Stimulated activated CD8-positive, alpha-beta memory T cell treated with anti-CD3 and anti-CD28 coated beads, Interleukin-15, amount 100 ng/mL, for 4 hours (primary cell): ENCODE measurements around the gene NAB2.
"Not testable (repeated sequence)": the region's sequence is repeated elsewhere in the genome, so short reads cannot be mapped to it uniquely, and the experiment has no call there.

Source experiments
- DNase-seq, 2 donors: peaks; one replicate each; pipeline ENCODE4 v3.0.0-alpha.2; 2020; ENCODE audit warnings: low read depth in 2 of 2

Gene NAB2

DNA sequence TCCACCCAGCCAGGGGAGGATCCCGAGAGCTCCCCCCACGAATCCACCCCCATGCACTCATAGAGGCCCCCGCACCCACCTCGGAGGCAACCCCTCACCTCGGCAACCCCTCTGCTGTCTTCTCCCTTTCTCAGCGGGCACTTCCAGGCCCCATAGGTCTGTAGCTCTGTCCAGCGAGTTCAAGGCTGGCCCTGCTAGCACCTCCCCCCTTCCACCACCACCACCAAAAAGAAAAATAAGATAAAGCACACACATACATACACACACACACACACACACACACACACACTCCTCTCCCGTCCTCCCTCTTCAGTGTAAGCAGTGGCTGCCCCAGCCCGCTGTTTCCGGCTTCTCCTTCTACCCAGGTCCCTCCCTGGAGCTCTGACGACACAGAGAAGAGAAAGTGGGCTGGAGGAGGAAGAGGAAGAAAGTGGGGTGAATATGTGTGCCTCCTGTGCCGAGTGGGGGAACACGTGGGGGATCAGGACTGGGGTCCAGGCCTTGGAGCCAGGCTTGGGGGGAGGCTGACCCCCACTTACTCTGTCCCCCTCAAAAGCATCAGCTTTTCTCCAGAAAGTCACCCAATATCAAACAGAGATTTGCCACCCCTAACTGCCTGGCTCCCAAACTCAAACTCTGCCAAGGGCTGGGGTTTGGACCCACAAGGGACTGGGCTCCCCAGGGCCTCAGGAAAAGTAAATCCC lies 22.3 kb downstream of the NAB2 start, which contains the start of gene STAT6:
Gene STAT6, minus strand, starts transcription at position 332 of the 704 bp plus-strand sequence. CDS start 3,084 bp downstream, outside the sequence.
- peak; percentile 57 to 79 for DNase-seq

DNA sequence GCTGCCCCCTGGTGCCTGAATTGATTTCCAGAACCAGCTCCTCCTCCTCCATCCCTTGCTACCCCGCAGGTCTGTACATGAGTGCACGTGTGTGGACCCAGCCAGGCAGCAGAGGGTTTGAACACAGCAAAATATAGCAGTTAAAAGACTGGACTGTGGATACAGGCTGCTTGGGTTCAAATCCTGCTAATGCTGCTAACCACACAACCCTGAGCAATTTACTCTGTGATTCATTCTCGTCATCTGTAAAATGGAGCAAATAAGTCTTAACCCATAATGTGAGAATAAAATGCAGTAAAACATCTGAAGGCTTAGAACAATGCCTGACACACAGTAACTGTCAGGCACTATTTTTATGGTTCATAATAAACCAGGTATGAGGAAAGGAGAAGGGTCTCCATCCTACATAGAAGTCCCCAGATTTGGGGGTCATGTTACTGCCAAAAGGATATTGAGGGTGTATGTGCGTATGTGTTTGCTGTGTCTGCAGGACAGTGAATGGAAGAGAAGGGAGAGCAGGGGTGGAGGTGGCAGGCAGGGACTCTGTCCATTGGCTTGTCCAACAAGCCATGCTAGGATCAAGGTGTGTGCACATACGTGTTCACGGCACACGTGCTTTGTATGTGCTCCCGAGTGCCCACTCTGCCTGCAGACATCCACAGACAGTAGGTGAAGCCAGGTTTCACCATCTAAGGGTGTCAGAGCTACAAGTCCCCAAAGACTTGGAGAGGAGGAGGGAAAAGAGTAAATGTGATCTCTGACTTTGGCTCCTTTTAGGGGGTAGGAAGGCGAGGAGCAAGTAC lies 23.8 kb downstream of the NAB2 start:
- DNase-seq, result no peak

DNA sequence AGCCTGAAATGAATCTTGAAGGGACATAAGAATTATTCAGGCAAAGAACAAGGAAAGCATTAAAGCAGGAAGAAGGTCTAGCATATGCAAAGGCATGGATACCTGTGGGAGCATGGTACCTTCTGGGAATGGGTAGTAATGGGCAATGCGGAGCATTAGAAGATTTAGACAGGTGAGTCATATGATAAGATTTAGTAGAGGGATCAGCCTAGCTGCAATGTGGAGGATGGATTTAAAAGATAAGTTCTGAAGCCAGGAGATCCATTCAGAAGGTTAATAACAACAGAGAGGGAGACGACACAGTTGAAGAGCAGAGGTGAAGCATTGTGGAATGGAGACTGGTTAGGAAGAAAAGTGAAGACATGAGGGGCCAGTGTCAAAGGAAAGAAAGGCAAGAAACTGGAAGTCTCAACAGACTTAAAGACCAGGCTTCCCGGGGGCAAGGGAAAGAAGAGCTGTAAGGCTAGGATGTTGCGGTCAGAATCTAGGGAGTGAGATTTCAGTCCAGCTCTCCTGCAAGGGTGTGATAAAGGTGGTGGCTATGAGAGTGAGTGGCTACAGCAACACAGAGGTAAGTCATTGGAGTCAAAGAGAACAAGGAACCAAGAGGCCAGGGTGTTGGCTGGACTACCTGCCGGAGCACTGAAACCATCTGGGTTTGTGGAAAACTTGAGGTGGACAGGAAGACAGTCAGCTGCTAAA lies 27.8 kb downstream of the NAB2 start:
- no peak for DNase-seq

DNA sequence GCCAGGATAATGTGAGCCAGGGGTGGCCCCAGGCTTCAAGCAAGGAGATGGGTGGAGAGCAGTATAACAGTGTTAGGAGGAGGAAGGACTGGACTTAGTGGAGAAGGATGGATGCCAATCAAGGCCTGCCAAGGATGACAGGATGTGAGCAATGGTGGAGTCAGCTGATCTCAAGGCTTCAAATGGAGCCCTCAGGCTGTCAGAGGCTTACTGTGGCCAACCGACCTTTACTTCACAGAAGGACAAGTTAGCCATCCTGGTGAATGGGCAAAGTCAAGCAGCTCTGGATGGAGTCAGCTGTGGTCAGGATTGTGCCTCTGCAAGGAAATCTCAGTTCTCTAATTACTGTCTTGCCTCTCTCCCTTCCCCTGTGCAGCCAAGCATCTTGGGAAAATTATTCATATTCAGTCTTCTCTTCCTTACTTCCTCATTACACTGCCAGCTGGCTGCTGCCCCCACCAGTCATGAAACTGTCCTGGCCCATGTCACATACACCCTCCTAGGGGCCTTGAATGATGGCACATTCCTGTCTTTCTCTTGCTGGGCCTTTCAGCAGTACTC lies 29.9 kb downstream of the NAB2 start:
- no peak for DNase-seq

DNA sequence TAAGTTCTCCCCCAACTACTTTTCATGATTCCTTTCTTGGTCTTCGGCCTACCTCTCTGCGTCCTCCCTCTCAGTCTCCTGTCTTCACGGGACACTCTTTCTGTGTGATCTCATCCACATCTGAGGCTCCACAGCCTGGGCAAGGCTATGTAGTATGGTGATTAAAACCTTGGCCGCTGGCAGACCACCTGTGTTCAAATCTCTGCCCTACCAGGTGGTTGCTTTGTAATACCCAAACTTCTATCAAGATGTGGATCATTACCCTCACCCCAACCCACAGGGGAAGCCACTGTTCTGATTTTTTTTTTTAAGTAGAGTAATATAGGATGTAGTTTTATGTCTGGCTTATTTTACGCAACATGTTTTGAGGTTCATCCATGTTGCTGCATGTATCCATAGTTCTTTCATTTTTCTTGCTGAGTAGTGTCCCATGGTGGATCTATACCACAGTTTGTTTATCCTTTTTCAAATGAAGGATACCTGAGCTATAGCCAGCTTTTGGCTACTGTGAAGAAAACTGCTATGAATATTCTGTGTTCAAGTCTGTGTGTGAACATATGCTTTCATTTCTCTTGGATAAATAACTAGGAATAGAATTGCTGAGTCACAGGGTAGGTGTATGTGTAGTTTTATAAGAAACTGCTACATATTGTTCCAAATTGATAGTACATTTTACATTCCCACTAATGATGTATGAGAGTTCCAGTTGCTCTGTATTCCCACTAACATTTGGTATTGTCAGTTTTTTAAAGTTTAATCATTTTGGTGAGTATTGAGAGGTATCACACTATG lies 30.6 kb downstream of the NAB2 start:
- no peak for DNase-seq

DNA sequence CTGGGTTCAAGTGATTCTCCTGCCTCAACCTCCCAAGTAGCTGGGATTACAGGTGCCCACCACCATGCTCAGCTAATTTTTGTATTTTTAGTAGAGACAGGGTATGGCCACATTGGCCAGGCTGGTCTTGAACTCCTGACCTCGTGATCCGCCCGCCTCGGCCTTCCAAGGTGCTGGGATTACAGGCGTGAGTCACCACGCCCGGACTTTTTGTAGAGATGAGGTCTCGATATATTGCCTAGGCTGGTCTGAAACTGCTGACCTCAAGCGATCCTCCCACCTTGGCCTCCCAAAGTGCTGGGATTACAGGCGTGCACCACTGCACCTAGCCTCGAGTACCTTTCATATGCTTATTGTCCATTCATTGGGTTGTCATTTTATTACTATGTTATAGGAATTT lies 31.8 kb downstream of the NAB2 start:
- not testable (repeated sequence) for DNase-seq

DNA sequence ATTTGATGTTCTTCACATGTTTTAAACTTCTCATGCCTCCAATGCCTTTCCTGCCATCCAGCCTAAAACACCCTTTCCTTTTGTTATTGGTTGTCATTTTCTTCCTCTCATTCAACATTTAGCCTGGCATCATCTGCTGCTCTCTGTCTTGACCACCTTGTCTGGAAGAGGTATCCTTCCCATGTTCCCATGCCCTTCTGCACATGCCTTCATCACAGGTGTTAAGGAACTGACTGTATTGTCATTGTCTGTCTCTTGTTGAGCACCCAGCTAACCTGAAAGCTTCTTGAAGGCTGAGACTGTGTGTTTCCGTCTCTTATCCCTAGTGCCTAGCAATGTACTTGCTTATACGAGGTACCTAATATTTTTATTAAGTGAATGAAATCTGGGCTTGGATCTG lies 34.9 kb downstream of the NAB2 start:
- DNase-seq, result no peak

DNA sequence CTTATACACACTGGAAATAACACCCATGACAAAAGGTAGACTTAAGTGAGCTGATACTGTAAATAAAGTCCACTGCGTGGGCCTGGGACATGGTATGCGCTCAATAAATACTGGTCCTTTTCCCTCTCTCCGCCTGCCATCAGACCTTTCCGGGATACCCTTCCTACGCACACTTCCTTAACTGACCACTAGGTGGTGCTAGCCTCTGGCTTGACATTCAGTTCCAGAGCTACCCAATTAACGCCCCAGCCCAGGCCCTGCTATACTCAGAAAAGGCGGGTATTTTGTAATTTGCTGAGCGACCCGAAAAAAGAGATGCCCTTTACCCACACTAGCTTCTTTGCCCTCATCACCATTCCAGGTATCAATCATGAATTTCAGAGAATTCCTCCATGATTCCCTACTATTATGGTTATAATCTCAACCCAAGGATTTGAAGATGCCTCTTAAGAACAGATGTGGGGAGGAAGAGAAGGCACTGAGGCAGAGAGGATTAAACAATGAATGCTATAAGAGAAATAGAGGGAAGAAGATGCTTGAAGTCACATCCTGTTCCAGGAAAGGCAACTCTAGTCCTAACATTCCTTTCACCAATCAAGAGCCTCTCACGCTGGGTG lies 35.5 kb downstream of the NAB2 start:
- peak; percentile 20 to 61 for DNase-seq

DNA sequence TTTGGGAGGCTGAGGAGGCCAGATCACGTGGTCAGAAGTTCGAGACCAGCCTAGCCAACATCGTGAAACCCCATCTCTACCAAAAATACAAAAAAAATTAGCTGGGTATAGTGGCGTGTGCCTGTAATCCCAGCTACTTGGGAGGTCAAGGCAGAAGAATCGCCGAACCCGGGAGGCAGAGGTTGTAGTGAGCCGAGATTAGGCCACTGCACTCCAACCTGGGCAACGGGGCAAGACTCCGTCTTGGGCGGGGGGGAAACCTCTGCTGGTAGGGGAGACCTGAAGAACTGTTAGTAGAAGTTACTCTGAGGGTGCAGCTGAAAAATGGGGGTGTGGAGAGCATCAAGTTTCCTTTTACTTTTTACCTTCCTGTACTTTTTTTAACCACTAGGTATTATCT lies 37.1 kb downstream of the NAB2 start:
- DNase-seq, result no peak

DNA sequence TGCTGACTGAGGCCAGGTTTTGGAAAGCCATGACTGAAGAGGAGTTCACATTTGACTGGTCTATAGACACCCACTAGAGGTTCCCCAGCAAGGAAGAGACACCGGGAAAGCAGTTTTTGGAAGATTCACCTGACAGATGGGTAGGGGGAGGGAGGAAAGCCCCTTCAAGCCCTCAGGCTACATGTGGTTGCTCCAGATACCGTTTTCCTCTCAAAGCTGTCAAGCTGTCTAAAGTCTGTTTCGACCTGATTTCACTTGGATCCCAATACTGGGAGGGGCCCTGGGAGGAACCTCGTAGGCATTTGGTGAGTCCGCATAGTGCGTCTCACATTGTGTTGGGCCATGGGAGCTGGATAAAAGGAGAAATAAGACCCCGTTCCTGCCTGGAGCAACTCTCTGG lies 37.6 kb downstream of the NAB2 start:
- DNase-seq, result no peak

DNA sequence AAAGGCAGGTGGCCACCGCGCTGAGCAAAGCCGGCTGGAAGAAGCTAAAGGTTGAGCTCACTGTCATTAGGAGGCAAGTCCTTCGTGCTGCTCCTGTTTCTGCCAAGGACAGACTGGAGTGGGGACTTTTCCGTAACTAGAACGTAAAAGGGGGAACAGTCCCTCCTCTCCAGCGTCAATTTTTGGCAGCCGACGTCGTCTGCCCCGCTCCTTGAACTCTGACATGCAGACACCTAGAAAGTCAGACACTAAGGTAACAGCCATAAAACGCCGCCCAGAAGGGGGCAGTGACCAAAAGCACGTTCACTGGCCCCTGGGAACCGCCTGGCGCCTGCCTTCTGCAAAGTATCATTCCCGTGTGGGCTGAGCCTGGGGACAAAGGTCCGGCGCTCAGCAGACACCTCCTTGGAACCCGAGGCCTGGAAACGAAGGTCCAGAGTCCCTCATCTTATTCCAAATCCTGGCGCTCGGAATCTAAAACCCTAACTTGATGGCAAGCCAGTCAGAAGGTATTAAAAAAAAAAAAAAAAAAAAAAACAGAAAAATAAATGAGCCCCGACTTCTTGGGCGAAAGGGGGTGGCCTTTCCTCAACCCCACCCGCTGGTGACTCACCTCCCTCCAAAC lies 38.3 kb downstream of the NAB2 start:
- DNase-seq, result peak; percentile 61 to 68

DNA sequence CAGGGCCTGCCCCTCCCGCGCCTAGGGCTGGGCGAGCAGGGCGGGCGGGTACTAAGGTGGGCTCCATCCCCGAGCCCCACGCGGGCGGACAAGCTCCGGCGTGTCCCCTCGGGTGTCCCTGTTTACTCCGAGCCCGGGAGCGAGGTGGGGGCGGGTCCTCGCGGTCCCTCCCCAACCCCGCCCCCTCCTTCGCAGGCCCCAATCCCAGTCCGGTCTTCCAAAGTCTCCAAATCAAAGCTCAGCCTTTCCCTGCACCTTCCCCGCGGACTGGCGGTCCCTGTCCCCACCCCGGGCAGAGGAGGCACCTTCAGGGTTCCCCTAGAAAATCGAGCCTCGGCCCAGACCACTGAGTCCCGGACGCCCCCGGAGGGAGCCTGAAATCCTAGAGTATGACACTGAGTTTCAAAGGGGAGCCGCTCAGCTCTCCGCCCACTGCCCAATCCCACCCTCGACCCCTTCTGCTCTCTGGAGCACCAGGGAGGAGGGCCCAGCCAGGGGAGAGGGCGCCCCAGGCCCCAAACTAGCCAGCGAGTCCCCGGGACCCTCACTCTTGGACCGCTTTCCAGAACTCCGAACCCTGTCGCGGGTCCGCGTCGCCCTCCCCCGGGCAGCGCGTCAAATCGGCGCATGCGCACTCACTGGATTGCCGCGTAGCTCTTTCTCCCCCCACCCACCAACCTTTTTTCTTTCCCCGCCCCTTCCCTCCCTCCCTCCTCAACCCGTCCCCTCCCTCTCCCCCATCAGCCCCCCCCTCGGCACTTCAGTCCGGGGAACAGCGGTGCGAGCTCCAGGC lies 39.0 kb downstream of the NAB2 start, which contains the start of gene LRP1:
Gene LRP1, plus strand, starts transcription at position 758 of the 793 bp plus-strand sequence. CDS start 482 bp downstream, outside the sequence.
- DNase-seq, result peak; percentile 56 to 57

DNA sequence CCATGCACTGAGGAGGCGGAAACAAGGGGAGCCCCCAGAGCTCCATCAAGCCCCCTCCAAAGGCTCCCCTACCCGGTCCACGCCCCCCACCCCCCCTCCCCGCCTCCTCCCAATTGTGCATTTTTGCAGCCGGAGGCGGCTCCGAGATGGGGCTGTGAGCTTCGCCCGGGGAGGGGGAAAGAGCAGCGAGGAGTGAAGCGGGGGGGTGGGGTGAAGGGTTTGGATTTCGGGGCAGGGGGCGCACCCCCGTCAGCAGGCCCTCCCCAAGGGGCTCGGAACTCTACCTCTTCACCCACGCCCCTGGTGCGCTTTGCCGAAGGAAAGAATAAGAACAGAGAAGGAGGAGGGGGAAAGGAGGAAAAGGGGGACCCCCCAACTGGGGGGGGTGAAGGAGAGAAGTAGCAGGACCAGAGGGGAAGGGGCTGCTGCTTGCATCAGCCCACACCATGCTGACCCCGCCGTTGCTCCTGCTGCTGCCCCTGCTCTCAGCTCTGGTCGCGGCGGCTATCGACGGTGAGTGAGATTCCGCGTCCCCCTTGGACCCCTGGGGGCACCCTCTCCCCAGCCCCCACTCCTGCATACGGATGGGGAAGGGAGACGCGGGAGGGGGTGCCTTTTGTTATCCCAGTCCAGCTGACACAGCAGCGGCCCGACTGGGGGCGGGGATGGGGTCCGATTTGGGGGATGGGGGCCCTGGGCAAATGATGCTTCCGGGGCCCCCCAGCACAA lies 39.8 kb downstream of the NAB2 start:
- DNase-seq, result no peak

DNA sequence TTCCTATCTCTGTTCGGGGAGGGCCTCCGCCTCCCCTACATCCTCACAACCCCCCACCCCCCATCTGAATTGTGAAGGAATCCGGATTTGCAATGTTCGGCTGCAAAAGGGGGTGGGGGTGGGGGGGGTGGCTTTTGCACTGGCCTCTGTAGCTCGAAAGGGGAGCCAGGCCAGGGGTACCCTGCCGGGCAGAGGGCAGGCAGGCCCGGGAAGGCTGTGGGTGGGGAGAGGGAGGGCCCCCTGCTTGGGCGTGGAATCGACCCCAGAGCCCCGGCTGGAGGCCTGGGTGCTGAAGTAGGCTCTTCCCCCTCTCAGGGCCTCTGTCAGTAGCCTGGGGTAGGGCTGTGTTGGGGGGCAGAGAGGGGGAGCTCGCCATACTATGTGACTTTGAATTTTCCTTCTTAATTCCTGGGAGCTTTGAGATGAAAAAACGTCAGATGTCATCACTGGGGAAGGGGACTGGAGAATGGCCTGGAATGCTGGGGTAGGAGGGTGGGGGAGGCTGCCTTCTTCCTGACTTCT lies 40.5 kb downstream of the NAB2 start:
- DNase-seq, result no peak

DNA sequence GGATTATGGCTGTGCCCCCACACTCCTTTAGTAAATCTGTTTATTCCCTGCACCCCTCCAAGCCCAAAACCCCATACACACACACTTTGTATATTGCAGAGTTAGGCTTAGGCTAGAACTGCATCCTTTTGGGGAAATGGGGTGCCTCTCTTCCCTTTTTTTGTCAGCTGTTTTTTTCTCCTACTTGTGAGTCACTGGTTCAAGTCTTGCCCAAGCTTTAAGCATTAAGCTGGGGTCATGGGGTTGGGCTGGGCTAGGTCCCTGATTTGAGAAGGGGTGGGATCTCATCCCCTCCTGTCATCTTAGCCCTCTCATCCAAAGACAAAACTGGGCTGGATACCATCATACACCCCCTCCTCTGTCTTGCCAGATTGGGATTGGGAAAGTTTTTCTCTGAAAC lies 41.0 kb downstream of the NAB2 start:
- no peak for DNase-seq

DNA sequence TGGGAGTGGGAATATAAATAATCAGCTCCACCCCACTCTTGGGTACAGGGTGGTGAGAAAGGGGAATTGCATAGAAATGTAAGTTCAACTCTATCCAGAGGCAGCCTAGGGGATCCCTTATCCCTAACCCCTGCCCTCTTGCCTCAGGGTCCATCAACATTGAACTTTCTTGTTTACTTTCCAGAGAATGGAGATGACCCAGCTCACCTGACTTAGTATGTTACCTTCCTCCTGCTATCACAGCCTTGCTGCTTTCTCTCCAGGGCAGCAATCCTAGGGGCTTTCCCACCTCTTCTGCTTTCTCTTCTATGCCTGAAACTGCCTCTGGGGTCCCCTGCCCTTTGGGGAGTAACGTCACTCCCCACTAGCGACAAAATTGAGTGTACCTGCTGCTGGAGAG lies 42.0 kb downstream of the NAB2 start:
- DNase-seq, result no peak

DNA sequence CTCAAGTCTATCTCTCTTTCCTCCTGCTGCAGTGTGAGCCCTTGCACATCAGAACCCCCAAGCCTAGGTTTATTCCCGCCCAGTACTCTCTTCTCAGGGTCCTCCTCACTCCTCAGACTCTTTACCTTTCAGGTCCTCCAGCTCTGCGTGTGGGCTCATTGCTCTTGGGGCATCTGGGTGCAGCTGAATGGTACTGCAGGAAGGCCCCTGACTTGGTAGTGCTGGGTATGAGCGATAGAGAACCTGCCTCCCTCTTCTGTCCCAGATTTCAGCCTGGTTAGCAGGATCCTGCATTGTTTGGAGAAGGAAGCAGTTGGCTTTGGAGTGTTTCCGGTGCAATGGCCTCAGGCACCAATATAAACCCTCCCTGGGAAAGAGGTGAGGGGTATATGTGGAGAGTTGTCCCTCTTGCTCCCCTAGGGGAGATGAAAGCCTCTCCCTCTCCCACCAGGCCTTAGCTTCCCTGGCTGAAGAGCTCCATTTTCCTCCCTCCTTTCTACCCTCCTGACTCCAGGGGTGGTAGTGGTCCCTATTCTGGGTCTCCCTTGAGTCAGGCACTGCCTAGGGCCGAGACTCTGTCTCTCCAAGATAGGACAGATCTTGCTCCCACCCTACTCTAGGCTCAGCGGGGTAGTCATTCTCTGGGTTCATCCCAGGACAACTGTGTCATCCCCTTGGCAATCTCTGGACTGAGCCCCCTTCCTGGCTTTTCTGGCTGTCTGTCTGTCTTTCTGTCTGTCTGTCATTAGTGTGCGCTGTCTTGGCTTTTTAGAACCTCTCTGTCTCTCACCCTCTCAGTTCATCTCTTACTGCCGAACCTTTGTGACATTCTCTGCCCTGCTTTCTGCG lies 43.2 kb downstream of the NAB2 start:
- no peak for DNase-seq
